Activated T-helper 17 cell treated with anti-CD3 and anti-CD28 coated beads, Interleukin-2, amount 50 U/mL, for 72 hours (primary cell): ENCODE data around the gene KCNN3. TPM values are rescaled to one million over a fixed set of nuclear protein-coding genes. Genes with fewer than 3 reads are reported as not detected.

Experiments used
- ATAC-seq: fragments of 150-1000 bp; cut with Tn5 transposase; replicated peaks from 2 replicates; pipeline ENCODE4 v1.10.0; 2021; ENCODE audit warnings: mild to moderate bottlenecking, moderate library complexity
- H3K27ac Mint-ChIP-seq: one replicate; pipeline ENCODE4 v1.8.0; 2022; ENCODE audit warnings: mixed read lengths
- H3K27me3 Mint-ChIP-seq: one replicate; pipeline ENCODE4 v1.8.0; 2022; ENCODE audit warnings: mixed read lengths
- H3K36me3 Mint-ChIP-seq: one replicate; pipeline ENCODE4 v1.8.0; 2022; ENCODE audit warnings: low read depth, mild to moderate bottlenecking, mixed read lengths
- H3K4me1 Mint-ChIP-seq: one replicate; pipeline ENCODE4 v1.8.0; 2022; ENCODE audit warnings: mixed read lengths
- H3K4me3 Mint-ChIP-seq: one replicate; pipeline ENCODE4 v1.8.0; 2022; ENCODE audit warnings: mild to moderate bottlenecking, mixed read lengths
- H3K9me3 Mint-ChIP-seq: one replicate; pipeline ENCODE4 v1.8.0; 2022; ENCODE audit warnings: mixed read lengths
- total RNA-seq, 2 donors: library from RNA; stranded (reverse); gene quantifications; one replicate each; pipeline ENCODE4 v1.2.3, GENCODE V29; 2022

Gene KCNN3
- total RNA-seq, 2 donors from 2014 or later = 0.11 to 0.37 TPM

DNA sequence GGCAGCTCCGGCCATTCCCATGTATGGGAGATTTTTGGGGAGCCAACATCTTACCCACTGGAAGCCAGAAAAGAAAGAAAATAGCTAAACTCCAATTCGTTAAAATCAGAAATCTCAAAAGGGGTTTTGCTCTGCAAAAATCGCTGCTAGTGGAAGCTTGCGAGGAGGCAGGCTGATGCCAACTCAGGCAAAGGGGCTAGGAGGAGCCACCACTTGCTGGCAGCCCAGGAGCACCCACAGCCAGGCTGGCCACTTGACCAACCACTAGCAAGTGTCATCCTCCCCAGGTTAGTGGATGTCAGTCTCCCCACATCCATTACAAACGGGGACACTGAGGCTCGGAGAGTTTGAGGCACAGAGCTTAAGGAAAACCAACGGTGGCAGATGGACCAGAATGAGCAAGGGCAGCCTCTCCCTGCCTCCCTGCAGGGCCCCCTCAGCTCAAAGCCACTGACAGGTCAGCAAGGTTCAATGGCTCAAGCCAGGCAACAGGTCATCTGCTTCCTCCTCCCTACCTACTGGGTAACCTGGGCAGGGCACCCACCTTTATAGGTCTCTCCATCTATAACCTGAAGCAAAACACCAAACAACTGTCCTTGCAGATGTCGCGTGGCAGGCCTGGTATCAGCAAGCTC lies 10.8 kb downstream of the KCNN3 start:
- Mint-ChIP-seq H3K36me3 (no peaks in the 10 kb centered on the region), H3K4me1 (peaks cover 38% of the 10 kb centered on the region), H3K27me3 (peaks cover 23% of the 10 kb centered on the region), H3K4me3 (no peak overlapping the region), H3K9me3 (no peaks in the 10 kb centered on the region), H3K27ac (peak overlapping the region; percentile 17)
- no peak for ATAC-seq

DNA sequence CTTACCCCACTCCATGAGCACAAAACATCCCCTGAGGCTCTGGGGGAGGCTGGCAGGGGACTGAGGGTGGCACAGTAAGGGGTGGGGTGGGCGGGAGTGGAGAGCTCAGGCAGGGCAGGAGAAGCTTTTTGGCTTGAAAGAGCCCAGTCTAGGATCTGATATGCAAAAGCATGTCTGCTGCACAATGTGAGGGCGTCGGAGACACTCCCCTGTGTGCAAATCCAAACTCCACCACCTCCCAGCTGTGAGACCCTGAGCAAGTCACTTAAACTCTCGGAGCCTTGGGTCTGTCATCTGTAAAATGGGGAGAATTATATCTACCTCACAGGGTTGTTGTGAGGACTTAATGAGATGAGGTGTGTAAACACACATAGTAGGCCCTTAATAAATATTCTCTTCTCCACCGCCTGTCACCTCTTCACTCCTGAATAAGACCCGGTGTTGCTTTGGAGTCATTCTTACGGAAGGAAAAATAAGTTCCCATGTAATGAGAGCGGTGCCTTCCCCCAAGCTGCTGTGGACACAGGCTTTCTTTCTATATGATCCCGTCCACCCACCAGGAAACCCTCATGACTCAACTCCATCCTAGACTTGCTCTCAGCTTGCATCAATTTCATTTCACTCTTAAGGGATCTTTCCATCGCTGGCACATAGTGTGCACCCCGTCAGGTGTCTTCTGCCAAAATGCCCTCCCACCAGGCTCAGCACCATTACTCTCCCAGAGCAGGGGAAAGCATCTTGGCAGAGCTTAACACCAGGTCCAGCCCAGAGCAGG lies 12.5 kb downstream of the KCNN3 start:
- H3K4me3 Mint-ChIP-seq = peak overlapping the region; percentile 15
- peak; percentile 74 for ATAC-seq
- H3K27me3 Mint-ChIP-seq = peaks cover 23% of the 10 kb centered on the region
- peaks cover 32% of the 10 kb centered on the region for H3K4me1 Mint-ChIP-seq
- H3K36me3 Mint-ChIP-seq = no peaks in the 10 kb centered on the region
- H3K9me3 Mint-ChIP-seq = no peaks in the 10 kb centered on the region
- H3K27ac Mint-ChIP-seq = no peak overlapping the region

DNA sequence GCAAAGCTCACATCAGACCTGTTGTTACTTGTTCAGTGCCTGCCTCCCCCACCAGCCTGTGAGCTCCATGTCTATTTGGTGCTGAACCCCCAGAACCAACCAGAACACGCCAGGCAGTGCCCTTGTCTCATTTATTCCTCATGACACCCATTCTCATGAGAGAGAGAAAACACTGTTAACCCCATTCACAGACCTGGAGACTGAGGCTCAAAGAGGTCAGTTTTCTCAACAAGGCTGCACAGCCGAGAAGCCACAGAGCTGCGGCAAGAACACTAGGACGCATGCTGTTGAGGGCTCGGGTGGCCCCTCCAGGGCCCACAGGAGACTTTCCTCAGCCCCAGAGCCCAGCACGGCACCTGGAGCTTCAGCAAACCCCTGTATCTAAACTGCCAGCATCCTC lies 13.1 kb downstream of the KCNN3 start:
- Mint-ChIP-seq H3K27ac (no peak overlapping the region), H3K36me3 (no peaks in the 10 kb centered on the region), H3K4me1 (peaks cover 29% of the 10 kb centered on the region), H3K27me3 (peaks cover 20% of the 10 kb centered on the region), H3K9me3 (no peaks in the 10 kb centered on the region), H3K4me3 (no peak overlapping the region)
- ATAC-seq = no peak

DNA sequence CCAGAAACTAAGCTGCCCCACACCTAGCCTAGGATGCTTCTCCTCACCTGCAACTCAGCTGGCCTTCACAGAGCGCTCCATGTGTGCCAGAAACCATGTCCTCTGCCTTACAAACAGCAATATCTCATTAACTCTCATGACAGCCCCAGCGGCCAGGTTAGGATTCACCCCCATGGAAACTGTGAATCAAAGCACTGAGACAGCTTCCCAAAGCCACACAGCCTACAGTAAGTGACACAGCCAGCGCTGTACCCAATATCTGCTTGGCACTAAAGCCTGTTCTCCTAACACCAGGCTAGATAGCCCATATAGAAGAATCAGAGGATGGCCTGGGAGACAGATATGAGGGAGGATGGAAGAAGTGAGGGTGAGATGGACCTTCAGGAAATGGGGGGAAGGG lies 13.5 kb downstream of the KCNN3 start:
- Mint-ChIP-seq H3K36me3 (no peaks in the 10 kb centered on the region), H3K27ac (no peak overlapping the region), H3K27me3 (peaks cover 21% of the 10 kb centered on the region), H3K4me3 (no peak overlapping the region), H3K9me3 (no peaks in the 10 kb centered on the region), H3K4me1 (peaks cover 25% of the 10 kb centered on the region)
- ATAC-seq = peak; percentile 54

GRCh38 chr1:154856049-154856448 lies 14.0 kb downstream of the KCNN3 start:
- H3K27ac Mint-ChIP-seq = no peak overlapping the region
- peaks cover 23% of the 10 kb centered on the region for H3K4me1 Mint-ChIP-seq
- peaks cover 22% of the 10 kb centered on the region for H3K27me3 Mint-ChIP-seq
- H3K4me3 Mint-ChIP-seq = no peak overlapping the region
- no peaks in the 10 kb centered on the region for H3K9me3 Mint-ChIP-seq
- no peaks in the 10 kb centered on the region for H3K36me3 Mint-ChIP-seq
- ATAC-seq = no peak

- Mint-ChIP-seq H3K27me3 (peaks cover 21% of the 10 kb centered on the region), H3K4me3 (no peak overlapping the region), H3K36me3 (no peaks in the 10 kb centered on the region), H3K4me1 (peaks cover 21% of the 10 kb centered on the region), H3K9me3 (no peaks in the 10 kb centered on the region), H3K27ac (no peak overlapping the region)
- no peak for ATAC-seq
Observed at GRCh38 chr1:154855186-154855851, 14.8 kb downstream of the KCNN3 start.

DNA sequence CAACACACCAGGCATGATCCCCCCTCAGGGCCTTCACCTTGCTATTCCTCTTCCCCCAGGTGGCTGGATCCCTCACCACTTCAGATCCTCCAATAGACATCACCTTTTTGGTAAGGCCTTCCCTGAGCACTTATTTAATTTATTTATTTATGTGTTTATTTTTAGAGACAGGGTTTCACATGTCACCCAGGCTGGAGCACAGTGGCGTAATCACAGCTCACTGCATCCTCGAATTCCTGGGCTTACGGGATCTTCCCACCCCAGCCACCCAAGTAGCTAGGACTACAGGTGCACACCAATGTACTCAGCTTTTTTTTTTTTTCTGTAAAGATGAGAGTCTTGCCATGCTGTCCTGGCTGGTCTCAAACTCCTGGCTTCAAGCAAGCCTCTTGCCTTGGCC lies 17.2 kb downstream of the KCNN3 start:
- Mint-ChIP-seq H3K27ac (no peak overlapping the region), H3K36me3 (no peaks in the 10 kb centered on the region), H3K4me3 (no peak overlapping the region), H3K9me3 (no peaks in the 10 kb centered on the region), H3K27me3 (peaks cover 27% of the 10 kb centered on the region), H3K4me1 (peaks cover 21% of the 10 kb centered on the region)
- ATAC-seq = no peak

DNA sequence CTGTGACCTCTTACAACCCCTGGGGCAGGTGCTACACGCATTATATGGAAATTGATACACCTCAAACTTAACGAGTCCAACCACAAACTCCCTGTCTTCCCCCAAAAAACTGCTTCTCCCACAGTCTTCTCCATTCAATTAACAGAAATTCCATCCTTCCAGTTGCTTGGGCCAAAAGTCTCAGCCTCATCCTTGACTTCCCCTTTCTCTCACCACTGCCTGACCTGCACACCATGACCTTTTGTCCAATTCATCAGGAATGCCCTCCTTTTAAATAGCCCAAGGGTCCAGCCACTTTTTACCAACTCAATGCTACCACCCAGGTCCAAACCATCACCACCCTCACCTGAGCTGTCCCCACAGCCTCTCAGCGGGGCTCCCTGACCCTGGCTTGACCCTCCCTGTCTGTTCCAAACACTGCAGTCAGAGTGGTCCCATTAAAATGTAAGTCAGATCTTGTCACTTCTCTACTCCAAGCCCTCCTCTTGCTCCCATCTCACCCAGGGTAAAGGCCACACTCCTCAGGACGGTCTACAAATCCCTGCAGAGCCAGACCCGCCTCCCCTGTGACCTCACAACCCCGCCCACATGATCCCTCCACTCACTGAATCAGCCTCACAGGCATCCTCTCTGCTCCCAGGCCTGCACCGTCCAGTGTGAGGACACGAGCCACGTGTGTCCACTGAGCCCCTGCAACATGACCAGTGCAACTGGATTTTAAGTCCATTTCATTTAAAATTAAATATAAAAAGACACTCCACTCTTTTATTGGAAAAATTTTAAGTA lies 18.5 kb downstream of the KCNN3 start:
- peaks cover 16% of the 10 kb centered on the region for H3K4me1 Mint-ChIP-seq
- no peak overlapping the region for H3K27ac Mint-ChIP-seq
- H3K9me3 Mint-ChIP-seq = no peaks in the 10 kb centered on the region
- ATAC-seq = no peak
- no peaks in the 10 kb centered on the region for H3K36me3 Mint-ChIP-seq
- peaks cover 23% of the 10 kb centered on the region for H3K27me3 Mint-ChIP-seq
- no peak overlapping the region for H3K4me3 Mint-ChIP-seq

- ATAC-seq = peak; percentile 96
- Mint-ChIP-seq H3K4me3 (no peak overlapping the region), H3K4me1 (peaks cover 11% of the 10 kb centered on the region), H3K27me3 (peaks cover 19% of the 10 kb centered on the region), H3K27ac (no peak overlapping the region), H3K9me3 (no peaks in the 10 kb centered on the region), H3K36me3 (no peaks in the 10 kb centered on the region)
Observed at GRCh38 chr1:154849645-154850131, 20.4 kb downstream of the KCNN3 start.

DNA sequence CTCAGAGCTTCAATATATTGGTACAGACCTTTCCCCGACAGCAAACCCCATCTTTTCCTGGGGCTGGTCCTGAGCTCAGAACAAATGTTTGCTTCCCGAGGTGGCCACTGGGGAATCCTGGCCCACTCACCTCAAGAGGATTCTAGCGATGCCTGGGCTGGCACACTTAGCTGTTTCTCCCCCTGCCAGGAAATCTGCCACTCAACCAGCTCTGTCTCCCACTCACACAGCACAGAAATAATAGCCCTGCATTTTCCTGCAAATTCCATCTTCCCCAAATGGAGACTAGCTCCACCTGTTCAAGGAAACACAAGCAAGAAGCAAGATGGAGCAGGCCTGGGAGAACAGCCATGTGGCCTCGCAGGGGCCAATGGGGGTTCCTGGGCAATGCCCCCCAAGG lies 21.1 kb downstream of the KCNN3 start:
- Mint-ChIP-seq H3K27ac (peak overlapping the region; percentile 23), H3K36me3 (no peaks in the 10 kb centered on the region)
- ATAC-seq = no peak

GRCh38 chr1:154847891-154848290 lies 22.2 kb downstream of the KCNN3 start:
- peaks cover 19% of the 10 kb centered on the region for H3K27me3 Mint-ChIP-seq
- no peak overlapping the region for H3K27ac Mint-ChIP-seq
- no peaks in the 10 kb centered on the region for H3K36me3 Mint-ChIP-seq
- no peak overlapping the region for H3K4me3 Mint-ChIP-seq
- ATAC-seq = no peak
- H3K4me1 Mint-ChIP-seq = peaks cover 11% of the 10 kb centered on the region
- no peaks in the 10 kb centered on the region for H3K9me3 Mint-ChIP-seq

More for the DNA sequence above, 21.1 kb downstream of the KCNN3 start:
- Mint-ChIP-seq H3K4me3 (no peak overlapping the region), H3K27me3 (peaks cover 19% of the 10 kb centered on the region), H3K4me1 (peaks cover 11% of the 10 kb centered on the region), H3K9me3 (no peaks in the 10 kb centered on the region)

GRCh38 chr1:154846565-154847442 lies 23.3 kb downstream of the KCNN3 start:
- H3K27me3 Mint-ChIP-seq = peaks cover 18% of the 10 kb centered on the region
- H3K4me3 Mint-ChIP-seq = no peak overlapping the region
- no peak for ATAC-seq
- no peak overlapping the region for H3K27ac Mint-ChIP-seq
- H3K36me3 Mint-ChIP-seq = no peaks in the 10 kb centered on the region
- H3K4me1 Mint-ChIP-seq = peaks cover 11% of the 10 kb centered on the region
- H3K9me3 Mint-ChIP-seq = no peaks in the 10 kb centered on the region

DNA sequence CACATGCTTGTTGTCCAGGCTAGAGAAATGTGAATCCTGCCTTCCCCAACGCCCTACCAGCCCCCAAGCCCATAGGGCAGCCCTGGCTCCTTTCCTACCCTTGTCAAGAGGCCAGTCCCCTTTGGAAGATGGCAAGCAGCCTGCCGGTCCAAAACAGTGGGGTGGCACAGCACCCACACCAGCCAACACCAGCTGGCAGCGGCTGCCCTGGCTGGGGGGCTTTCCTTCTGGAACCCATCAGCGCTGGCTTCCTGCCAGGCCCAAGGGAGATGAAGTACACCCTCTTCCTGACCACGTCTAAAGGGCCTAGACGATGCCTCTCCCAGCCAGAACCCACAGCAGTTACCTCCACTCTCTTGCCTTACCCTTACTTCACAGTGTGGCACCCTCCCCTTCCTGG lies 24.2 kb downstream of the KCNN3 start:
- H3K4me3 Mint-ChIP-seq = no peak overlapping the region
- H3K36me3 Mint-ChIP-seq = no peaks in the 10 kb centered on the region
- H3K27ac Mint-ChIP-seq = no peak overlapping the region
- H3K27me3 Mint-ChIP-seq = peaks cover 11% of the 10 kb centered on the region
- peaks cover 11% of the 10 kb centered on the region for H3K4me1 Mint-ChIP-seq
- H3K9me3 Mint-ChIP-seq = no peaks in the 10 kb centered on the region
- ATAC-seq = no peak
